ENCODE results near the gene CNN3.

GRCh38 chr1:94863919-94864318 is 63.0 kb downstream of the CNN3 start:
- TF ChIP-seq CTCF (IDR thresholded peaks at IDR 0.05) (no peak), POLR2A (IDR thresholded peaks at IDR 0.05) (no peak)

Data from right lobe of liver (tissue), 4 donors.